ENCODE data around the gene KRT15. TPM values are rescaled to one million over a fixed set of nuclear protein-coding genes. Genes with fewer than 3 reads are reported as not detected.
A peak's percentile ranks its signal among the peaks of the same experiment; 100 is the strongest.

KRT15 gene
- total RNA-seq, 6 experiments from 2014 or later = not detected

GRCh38 chr17:41551365-41551764 is 32.7 kb upstream of the KRT15 start:
- Histone ChIP-seq H3K27me3 (peaks cover 0 to 8% of the 10 kb centered on the region in 2 donors), H3K4me1 (peaks cover 0 to 7% (median 2%) of the 10 kb centered on the region in 4 donors), H3K4me3 (no peak overlapping the region), H3K9me3 (no peaks in the 10 kb centered on the region), H3K27ac (no peak overlapping the region), H3K36me3 (no peaks in the 10 kb centered on the region)
- TF ChIP-seq CTCF (IDR thresholded peaks at IDR 0.05) = no peak
- no peak for TF ChIP-seq POLR2A (IDR thresholded peaks at IDR 0.05)
- DNase-seq = no peak
- no peak for ATAC-seq
- WGBS (ENCODE audit: insufficient coverage, low coverage, low lambda C conversion rate, missing lambda C conversion rate) = 46% methylated on average over 4 of the region's 5 CpGs
- intact Hi-C loops (cut with DNase I) = loop anchor here (10.0 kb wide), 1 partner anchor 103 kb away; no protein-coding TSS in a partner anchor

- Histone ChIP-seq H3K27me3 (peaks cover 0 to 8% of the 10 kb centered on the region in 2 donors), H3K4me1 (peaks cover 0 to 7% (median 2%) of the 10 kb centered on the region in 4 donors), H3K36me3 (no peaks in the 10 kb centered on the region), H3K9me3 (no peaks in the 10 kb centered on the region), H3K4me3 (no peak overlapping the region), H3K27ac (no peak overlapping the region)
- 53% methylated on average over 6 of the region's 8 CpGs for WGBS (ENCODE audit: insufficient coverage, low coverage, low lambda C conversion rate, missing lambda C conversion rate)
- ATAC-seq (no peak), DNase-seq (no peak)
- TF ChIP-seq CTCF (IDR thresholded peaks at IDR 0.05) (no peak), POLR2A (IDR thresholded peaks at IDR 0.05) (no peak)
- intact Hi-C loops (cut with DNase I) = loop anchor here (10.0 kb wide), 1 partner anchor 105 kb away; no protein-coding TSS in a partner anchor
Observed at GRCh38 chr17:41549596-41550039, 30.9 kb upstream of the KRT15 start.

- WGBS (ENCODE audit: insufficient coverage, low coverage, low lambda C conversion rate, missing lambda C conversion rate) = 1% methylated on average over 14 of the region's 25 CpGs
- DNase-seq = peak; percentile 74 to 87 (median 79)
- Histone ChIP-seq H3K27ac (peak overlapping the region in 1 of 3 donors; percentile 20), H3K4me3 (peak overlapping the region in 1 of 3 donors; percentile 7), H3K4me1 (peaks cover 0 to 7% (median 2%) of the 10 kb centered on the region in 4 donors), H3K27me3 (peaks cover 0 to 8% of the 10 kb centered on the region in 2 donors), H3K36me3 (no peaks in the 10 kb centered on the region), H3K9me3 (no peaks in the 10 kb centered on the region)
- peak; percentile 84 to 94 (median 90) for ATAC-seq
- intact Hi-C loops (cut with DNase I) = no loop called here
- TF ChIP-seq CTCF (IDR thresholded peaks at IDR 0.05) = peak; percentile 77 to 86 (median 82)
- TF ChIP-seq POLR2A (IDR thresholded peaks at IDR 0.05) = no peak
Observed at GRCh38 chr17:41548844-41549595, 30.3 kb upstream of the KRT15 start.

GRCh38 chr17:41547921-41548843 is 29.5 kb upstream of the KRT15 start:
- H3K27me3 ChIP-seq = peaks cover 0 to 8% of the 10 kb centered on the region in 2 donors
- no peaks in the 10 kb centered on the region for H3K36me3 ChIP-seq
- H3K4me3 ChIP-seq = peak overlapping the region in 1 of 3 donors; percentile 7
- no peaks in the 10 kb centered on the region for H3K9me3 ChIP-seq
- 33% methylated on average over 13 of the region's 23 CpGs for WGBS (ENCODE audit: insufficient coverage, low coverage, low lambda C conversion rate, missing lambda C conversion rate)
- DNase-seq = no peak
- H3K4me1 ChIP-seq = peaks cover 0 to 7% (median 2%) of the 10 kb centered on the region in 4 donors
- intact Hi-C loops (cut with DNase I) = no loop called here
- no peak for TF ChIP-seq POLR2A (IDR thresholded peaks at IDR 0.05)
- TF ChIP-seq CTCF (IDR thresholded peaks at IDR 0.05) = no peak
- peak in 2 of 4 donors; percentile 12 to 35 for ATAC-seq
- H3K27ac ChIP-seq = no peak overlapping the region

Data from right lobe of liver (tissue), 6 donors.